Epithelial cell of esophagus (primary cell): ENCODE measurements around the gene PCNX1.

Experiments used
- DNase-seq: peaks from one replicate; pipeline ENCODE4 v3.0.0; 2010; ENCODE audit warnings: low read depth
- H3K4me3 ChIP-seq: 2 replicates; pipeline ENCODE4 v1.5.1; 2011; ENCODE audit warnings: mild to moderate bottlenecking, low read length, control low read depth
- TF ChIP-seq, protein P1 (sequence below): IDR thresholded peaks from 2 replicates; pipeline ENCODE4 v1.5.1; 2011; ENCODE audit warnings: low read depth, mild to moderate bottlenecking, low read length, control low read depth, inconsistent platforms; ENCODE audit not compliant: insufficient read depth; ENCODE audit errors: missing control alignments

PCNX1 gene

DNA sequence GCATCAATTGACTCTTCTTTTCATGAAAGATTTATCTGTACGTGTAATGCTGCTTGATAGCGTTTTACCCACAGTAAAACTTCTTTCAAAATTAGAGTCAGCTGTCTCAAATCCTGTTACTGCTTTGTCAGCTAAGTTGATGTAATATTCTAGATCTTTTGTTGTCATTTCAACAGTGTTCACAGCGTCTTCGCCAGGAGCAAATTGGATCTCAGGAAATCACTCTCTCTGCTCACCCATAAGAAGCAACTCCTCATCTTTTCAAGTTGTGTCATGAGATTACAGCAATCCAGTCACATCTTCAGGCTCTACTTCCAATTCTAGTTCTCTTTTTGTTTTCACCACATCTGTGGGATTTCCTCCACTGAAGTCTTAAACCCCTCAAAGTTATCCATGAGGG lies 9.5 kb downstream of the PCNX1 start:
- DNase-seq = no peak
- H3K4me3 ChIP-seq = no peak overlapping the region
- TF ChIP-seq, protein P1, sequence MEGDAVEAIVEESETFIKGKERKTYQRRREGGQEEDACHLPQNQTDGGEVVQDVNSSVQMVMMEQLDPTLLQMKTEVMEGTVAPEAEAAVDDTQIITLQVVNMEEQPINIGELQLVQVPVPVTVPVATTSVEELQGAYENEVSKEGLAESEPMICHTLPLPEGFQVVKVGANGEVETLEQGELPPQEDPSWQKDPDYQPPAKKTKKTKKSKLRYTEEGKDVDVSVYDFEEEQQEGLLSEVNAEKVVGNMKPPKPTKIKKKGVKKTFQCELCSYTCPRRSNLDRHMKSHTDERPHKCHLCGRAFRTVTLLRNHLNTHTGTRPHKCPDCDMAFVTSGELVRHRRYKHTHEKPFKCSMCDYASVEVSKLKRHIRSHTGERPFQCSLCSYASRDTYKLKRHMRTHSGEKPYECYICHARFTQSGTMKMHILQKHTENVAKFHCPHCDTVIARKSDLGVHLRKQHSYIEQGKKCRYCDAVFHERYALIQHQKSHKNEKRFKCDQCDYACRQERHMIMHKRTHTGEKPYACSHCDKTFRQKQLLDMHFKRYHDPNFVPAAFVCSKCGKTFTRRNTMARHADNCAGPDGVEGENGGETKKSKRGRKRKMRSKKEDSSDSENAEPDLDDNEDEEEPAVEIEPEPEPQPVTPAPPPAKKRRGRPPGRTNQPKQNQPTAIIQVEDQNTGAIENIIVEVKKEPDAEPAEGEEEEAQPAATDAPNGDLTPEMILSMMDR = no peak

DNA sequence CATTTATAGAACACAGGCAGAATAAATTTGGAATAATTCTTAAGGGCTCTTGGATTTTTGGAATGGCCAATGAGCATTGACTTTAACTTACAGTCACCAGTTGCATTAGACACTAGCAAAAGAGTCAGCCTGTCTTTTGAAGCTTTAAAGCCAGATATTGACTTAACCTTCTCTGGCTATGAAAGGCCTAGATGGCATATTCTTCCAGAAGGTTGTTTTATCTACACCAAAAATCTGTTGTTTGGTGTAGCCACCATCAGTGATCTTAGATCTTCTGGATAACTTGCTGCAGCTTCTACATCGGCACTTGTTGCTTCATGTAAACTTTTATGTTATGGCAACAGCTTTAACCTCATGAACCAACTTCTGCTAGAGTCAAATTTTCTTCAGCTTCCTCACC lies 10.4 kb downstream of the PCNX1 start:
- TF ChIP-seq, protein P1 = no peak
- no peak for DNase-seq
- no peak overlapping the region for H3K4me3 ChIP-seq

DNA sequence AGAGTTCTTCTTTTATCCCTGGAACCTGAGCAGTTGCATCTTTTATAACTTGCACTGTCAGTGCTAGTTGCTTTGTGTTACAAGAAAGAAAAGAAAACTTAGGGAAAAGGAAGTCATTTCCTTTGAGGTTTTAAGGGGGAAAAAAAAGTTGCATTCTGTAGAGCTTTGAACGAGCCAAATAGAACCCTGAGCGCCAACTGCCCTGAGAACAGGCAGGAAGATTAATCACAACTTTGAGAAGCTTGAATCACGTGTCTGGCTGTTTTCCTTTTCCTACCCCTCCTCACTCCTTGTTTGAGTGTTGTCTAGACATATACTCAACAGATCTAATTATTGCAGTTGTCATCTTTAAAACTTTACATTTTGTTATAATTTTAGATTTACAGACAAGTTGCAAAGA lies 12.5 kb downstream of the PCNX1 start:
- H3K4me3 ChIP-seq = no peak overlapping the region
- peak; percentile 56 for DNase-seq
- TF ChIP-seq, protein P1 = no peak

DNA sequence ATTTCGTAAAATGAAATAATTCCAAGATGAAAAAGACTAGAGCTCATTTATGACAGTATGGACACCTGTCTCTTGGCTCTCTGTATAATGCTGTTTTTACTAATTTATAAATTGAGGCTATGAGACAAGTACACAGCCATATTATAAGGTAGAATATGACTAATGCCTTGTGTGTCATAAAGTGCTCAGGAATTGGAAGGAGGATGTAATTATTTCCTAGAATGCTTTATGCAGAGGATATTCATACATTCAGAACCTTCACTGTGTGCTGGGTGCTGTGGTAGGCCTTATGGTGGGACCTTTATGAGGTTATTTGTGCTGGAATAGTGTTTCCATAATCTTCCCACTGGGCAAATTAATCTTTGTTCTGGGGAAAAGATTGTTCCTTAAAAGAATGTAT lies 13.3 kb downstream of the PCNX1 start:
- no peak overlapping the region for H3K4me3 ChIP-seq
- DNase-seq = peak; percentile 54
- TF ChIP-seq, protein P1 = no peak

DNA sequence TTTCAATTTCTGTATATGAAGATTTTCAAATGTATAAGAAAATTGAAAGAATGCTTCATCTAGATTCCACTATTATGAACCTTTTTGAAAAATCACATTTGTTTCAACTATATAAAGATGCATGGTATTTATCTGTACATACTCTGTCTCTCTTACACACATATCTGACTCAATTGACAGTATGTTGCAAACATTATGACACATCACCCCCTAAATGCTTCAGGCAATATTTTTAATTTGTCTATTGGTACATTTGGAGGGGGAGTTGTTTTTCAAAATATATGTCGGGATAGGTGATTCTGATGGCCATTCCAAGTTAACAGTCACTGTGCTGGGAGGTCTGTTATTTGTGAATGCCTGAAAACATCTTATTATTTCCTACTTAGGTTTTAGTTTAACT lies 14.4 kb downstream of the PCNX1 start:
- TF ChIP-seq, protein P1 = no peak
- H3K4me3 ChIP-seq = no peak overlapping the region
- peak; percentile 86 for DNase-seq

DNA sequence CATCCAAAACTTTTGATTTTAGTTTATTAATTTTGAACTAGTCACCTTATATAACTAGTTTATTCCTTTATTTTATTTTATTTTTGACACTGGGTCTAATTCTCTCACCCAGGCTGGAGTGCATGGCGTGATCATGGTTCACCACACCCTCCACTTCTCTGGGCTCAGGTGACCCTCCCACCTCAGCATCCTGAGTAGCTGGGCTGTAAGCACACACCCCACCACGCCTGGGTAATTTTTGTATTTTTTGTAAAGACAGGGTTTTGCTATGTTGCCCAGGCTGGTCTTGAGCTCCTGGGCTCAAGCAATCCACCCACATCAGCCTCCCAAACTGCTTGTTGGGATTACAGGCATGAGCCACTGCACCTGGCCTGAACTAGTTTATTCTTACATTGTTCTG lies 17.3 kb downstream of the PCNX1 start:
- no peak overlapping the region for H3K4me3 ChIP-seq
- no peak for DNase-seq
- TF ChIP-seq, protein P1 = no peak

DNA sequence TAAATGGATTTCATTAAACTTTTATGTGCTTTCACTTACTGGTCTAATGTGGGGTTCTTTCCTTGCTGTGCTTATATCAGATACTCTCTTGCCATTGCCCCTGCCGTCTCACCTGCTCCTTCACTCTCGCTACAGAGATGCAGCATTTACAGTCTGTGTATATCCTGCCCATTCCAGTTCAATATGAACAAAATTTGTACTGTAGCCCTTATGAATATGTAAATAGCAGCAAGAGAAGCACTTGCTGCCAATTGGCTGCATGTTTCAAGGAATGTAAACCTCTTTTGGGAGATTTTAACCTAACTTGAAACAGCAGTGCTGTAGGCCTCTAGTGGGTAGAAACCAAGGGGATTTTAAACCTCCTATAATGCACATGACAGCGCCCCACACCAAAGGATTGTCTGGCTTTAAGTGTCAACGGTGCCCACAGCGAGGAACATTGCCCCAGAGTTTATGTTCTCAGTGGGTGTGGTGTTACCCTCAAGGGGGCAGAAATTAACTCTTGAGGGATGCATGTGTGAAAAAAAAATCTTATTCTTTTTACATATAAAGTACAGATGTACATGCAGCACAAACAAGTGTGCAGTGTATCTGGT lies 19.1 kb downstream of the PCNX1 start:
- no peak overlapping the region for H3K4me3 ChIP-seq
- no peak for DNase-seq
- TF ChIP-seq, protein P1 = no peak
